ENCODE data around the gene C10orf71. TPM values are rescaled to one million over a fixed set of nuclear protein-coding genes. Genes with fewer than 3 reads are reported as not detected.

Gene C10orf71
- total RNA-seq, 1 donor, result not detected

DNA sequence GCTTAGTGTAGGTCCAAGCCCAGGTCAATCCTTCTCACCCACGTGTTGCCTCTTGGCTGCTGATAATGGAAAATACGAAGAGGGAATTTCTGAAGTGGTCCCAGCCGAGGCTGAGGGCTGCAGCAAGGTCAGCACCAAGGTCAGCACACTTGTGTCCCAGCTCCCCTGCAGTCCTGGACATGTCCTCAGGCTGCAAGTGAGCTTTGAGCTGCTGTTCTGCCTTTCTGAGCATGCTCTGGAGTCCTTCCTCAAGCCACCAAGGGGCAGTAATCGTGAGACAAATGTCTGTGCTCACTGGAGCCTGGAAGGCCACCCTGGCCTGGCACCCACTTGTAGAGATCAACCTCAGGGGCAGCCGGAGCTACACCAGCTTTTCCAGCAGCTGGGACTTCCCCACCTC is 68.6 kb downstream of the C10orf71 start:
- TF ChIP-seq, protein P1, sequence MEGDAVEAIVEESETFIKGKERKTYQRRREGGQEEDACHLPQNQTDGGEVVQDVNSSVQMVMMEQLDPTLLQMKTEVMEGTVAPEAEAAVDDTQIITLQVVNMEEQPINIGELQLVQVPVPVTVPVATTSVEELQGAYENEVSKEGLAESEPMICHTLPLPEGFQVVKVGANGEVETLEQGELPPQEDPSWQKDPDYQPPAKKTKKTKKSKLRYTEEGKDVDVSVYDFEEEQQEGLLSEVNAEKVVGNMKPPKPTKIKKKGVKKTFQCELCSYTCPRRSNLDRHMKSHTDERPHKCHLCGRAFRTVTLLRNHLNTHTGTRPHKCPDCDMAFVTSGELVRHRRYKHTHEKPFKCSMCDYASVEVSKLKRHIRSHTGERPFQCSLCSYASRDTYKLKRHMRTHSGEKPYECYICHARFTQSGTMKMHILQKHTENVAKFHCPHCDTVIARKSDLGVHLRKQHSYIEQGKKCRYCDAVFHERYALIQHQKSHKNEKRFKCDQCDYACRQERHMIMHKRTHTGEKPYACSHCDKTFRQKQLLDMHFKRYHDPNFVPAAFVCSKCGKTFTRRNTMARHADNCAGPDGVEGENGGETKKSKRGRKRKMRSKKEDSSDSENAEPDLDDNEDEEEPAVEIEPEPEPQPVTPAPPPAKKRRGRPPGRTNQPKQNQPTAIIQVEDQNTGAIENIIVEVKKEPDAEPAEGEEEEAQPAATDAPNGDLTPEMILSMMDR (IDR thresholded peaks at IDR 0.05; ENCODE audit: insufficient read depth, low read length), result no peak
- H3K4me3 ChIP-seq (ENCODE audit: low read depth, low read length), result no peak overlapping the region
- no peak for DNase-seq (ENCODE audit: low read depth)

DNA sequence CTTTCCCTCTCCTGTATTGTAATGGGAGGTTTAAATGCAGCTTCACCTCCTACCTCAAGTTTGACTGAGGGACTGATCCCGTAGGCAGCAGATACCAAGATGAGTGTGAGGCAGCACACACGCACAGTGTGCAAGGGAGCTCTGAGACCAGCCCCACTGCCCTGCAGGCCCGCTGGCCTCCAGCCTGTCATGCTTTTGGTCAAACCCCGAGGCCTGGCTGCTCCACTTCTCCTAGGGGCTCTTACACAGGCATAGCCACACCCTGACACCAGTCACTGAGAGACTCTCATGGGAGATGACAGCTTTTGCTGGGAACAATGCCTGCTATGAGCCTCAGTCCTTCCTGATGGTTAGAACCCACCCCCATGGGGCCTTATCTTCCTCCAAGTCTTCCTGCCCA is 69.3 kb downstream of the C10orf71 start:
- no peak overlapping the region for H3K4me3 ChIP-seq (ENCODE audit: low read depth, low read length)
- TF ChIP-seq, protein P1 (IDR thresholded peaks at IDR 0.05; ENCODE audit: insufficient read depth, low read length), result no peak
- no peak for DNase-seq (ENCODE audit: low read depth)

DNA sequence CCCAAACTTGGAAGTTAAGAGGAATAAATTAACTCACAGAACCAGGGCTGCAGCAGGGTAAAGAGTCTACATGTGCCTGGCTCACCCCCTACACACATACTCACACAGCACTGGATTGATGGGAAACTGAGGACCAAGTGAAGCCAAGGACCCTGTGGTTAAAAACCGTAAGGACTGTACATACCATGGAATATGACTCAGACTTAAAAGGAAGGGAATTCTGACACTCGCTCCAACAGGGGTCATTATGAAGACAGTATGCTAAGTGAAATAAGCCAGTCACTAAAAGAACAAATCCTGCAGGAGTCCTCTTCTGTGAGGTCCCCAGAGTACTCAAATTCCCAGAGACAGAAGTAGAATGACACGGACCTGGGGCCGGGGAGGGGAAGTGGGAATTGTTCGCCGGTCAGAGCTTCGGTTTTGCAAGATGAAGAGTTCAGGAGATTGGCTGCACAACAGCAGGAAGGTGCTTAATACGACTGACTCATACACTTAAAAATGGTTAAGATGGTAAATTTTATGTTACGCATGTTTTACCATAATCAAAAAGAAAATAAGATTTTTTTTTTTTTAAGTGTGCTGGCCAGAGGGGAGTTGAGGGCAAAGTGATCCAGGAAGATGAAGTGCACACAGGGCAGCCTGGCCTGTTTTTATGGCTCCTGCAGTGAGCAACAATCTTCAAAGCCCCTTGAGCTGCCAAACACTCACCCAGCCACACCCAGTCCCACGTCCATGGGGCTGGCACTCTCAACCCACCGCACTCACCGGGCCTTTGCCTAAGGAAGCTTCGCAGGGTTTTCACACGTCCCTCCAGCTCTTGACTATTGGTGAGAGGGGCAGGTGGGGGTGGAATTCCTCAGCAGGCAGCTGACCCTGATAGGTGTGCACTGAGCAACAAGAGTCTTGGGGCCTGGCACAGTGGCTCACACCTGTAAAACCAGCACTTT is 70.5 kb downstream of the C10orf71 start:
- TF ChIP-seq, protein P1 (IDR thresholded peaks at IDR 0.05; ENCODE audit: insufficient read depth, low read length), result no peak
- H3K4me3 ChIP-seq (ENCODE audit: low read depth, low read length), result no peak overlapping the region
- DNase-seq (ENCODE audit: low read depth), result peak; percentile 37

DNA sequence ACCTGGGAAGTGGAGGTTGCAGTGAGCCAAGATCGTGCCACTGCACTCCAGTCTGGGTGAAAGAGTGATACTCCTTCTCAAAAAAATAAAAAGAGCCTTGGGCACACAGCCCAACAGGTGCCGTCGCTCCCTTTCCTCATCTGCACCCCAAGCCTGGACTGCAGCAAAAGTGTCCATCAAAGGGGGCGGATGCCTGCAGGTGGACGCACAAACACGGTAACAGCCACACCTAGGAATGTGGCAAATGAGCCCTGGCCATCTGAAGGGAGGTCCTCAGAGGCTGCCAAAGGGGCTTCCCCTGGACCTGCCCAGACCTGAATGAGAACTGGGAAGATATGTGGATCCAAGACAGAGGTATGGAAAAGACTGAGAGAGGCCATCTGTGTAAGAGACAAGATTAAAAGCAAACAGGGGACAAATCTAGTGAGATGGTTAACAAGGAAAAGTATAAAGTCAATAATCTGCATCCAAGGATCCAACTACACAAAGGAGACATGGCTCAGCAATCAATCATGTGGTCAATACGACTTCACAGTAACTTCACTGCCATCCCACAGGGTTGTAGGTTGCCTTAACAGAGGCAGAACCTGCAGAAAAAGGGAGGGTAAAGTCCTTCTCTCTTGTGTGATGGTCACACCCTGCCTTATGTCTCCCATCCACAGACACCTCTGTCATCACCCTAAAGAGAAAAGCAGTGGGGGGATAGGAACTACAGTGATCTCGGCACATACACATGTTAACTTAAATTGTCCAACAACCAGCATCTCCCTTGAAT is 71.5 kb downstream of the C10orf71 start:
- TF ChIP-seq, protein P1 (IDR thresholded peaks at IDR 0.05; ENCODE audit: insufficient read depth, low read length), result no peak
- no peak overlapping the region for H3K4me3 ChIP-seq (ENCODE audit: low read depth, low read length)
- DNase-seq (ENCODE audit: low read depth), result no peak

DNA sequence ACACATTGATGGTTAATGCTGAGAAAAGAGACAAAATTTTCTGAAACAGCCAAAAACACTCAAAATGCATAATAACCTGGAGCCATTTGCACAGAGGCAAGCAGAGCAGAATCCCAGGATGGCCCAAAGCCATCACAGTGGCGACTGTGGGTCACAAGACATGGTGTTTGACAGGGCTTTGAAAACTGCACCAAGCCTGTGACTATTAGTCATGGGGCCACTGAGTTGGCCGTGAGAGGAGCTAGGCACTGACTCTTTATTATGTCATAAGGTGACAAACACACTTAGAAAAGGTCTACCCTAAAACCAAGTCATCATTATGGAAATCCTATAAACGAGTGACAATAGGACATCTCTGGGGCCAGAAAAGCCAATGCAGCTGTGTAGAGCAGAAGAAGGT is 73.0 kb downstream of the C10orf71 start:
- TF ChIP-seq, protein P1 (IDR thresholded peaks at IDR 0.05; ENCODE audit: insufficient read depth, low read length), result no peak
- H3K4me3 ChIP-seq (ENCODE audit: low read depth, low read length), result no peak overlapping the region
- DNase-seq (ENCODE audit: low read depth), result no peak

DNA sequence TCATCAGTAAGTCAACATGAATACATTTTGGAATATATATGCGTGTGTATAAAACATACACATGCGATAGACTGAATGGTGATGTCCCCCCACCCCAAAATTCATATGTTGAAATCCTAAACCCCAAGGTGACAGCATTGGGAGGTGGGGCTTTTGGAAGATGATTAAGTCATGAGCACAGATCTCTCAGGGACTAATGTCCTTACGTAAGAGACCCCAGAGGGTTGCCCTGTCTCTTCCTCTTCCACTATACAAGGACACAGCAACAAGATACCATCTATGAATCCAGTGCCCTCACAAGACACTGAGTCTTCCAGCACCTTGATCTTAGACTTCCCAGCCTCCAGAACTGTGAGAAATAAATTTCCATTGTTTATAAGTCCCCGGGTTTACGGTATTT is 74.4 kb downstream of the C10orf71 start:
- no peak for DNase-seq (ENCODE audit: low read depth)
- no peak overlapping the region for H3K4me3 ChIP-seq (ENCODE audit: low read depth, low read length)
- TF ChIP-seq, protein P1 (IDR thresholded peaks at IDR 0.05; ENCODE audit: insufficient read depth, low read length), result no peak

Measured in fibroblast of the aortic adventitia (primary cell).